ENCODE measurements around the gene PTH1R.

Gene PTH1R

GRCh38 chr3:46883054-46883829 is 5.7 kb downstream of the PTH1R start:
- DNase-seq (ENCODE audit: low read depth in 2 of 2) = no peak

GRCh38 chr3:46883830-46884185 is 6.3 kb downstream of the PTH1R start:
- no peak for DNase-seq (ENCODE audit: low read depth in 2 of 2)

GRCh38 chr3:46884427-46884826 is 6.9 kb downstream of the PTH1R start:
- DNase-seq (ENCODE audit: low read depth in 2 of 2) = no peak

GRCh38 chr3:46884929-46885328 is 7.4 kb downstream of the PTH1R start:
- DNase-seq (ENCODE audit: low read depth in 2 of 2) = no peak

GRCh38 chr3:46885612-46886011 is 8.1 kb downstream of the PTH1R start:
- no peak for DNase-seq (ENCODE audit: low read depth in 2 of 2)

GRCh38 chr3:46887980-46888494 is 10.5 kb downstream of the PTH1R start:
- DNase-seq (ENCODE audit: low read depth in 2 of 2) = no peak

GRCh38 chr3:46888705-46889104 is 11.2 kb downstream of the PTH1R start:
- no peak for DNase-seq (ENCODE audit: low read depth in 2 of 2)

- DNase-seq (ENCODE audit: low read depth in 2 of 2) = no peak
Measured at GRCh38 chr3:46889381-46890110, 12.0 kb downstream of the PTH1R start.

- no peak for DNase-seq (ENCODE audit: low read depth in 2 of 2)
Measured at GRCh38 chr3:46890132-46890531, 12.6 kb downstream of the PTH1R start.

- no peak for DNase-seq (ENCODE audit: low read depth in 2 of 2)
Measured at GRCh38 chr3:46891132-46891531, 13.6 kb downstream of the PTH1R start.

- no peak for DNase-seq (ENCODE audit: low read depth in 2 of 2)
Measured at GRCh38 chr3:46892285-46893145, 15.0 kb downstream of the PTH1R start.

- DNase-seq (ENCODE audit: low read depth in 2 of 2) = no peak
Measured at GRCh38 chr3:46893146-46893748, 15.7 kb downstream of the PTH1R start.

GRCh38 chr3:46893763-46894162 is 16.2 kb downstream of the PTH1R start:
- DNase-seq (ENCODE audit: low read depth in 2 of 2) = no peak

- DNase-seq (ENCODE audit: low read depth in 2 of 2) = no peak
Measured at GRCh38 chr3:46894256-46894655, 16.7 kb downstream of the PTH1R start.

- DNase-seq (ENCODE audit: low read depth in 2 of 2) = peak; percentile 66 to 75
Measured at GRCh38 chr3:46895204-46895660, 17.7 kb downstream of the PTH1R start.

GRCh38 chr3:46895761-46896160 is 18.2 kb downstream of the PTH1R start:
- DNase-seq (ENCODE audit: low read depth in 2 of 2) = no peak

GRCh38 chr3:46896386-46896785 is 18.9 kb downstream of the PTH1R start:
- DNase-seq (ENCODE audit: low read depth in 2 of 2) = no peak

- no peak for DNase-seq (ENCODE audit: low read depth in 2 of 2)
Measured at GRCh38 chr3:46897031-46897430, 19.5 kb downstream of the PTH1R start.

GRCh38 chr3:46897829-46898320 is 20.4 kb downstream of the PTH1R start:
- no peak for DNase-seq (ENCODE audit: low read depth in 2 of 2)

- no peak for DNase-seq (ENCODE audit: low read depth in 2 of 2)
Measured at GRCh38 chr3:46898321-46899150, 21.0 kb downstream of the PTH1R start.

All from stimulated activated CD4-positive, alpha-beta T cell treated with anti-CD3 and anti-CD28 coated beads, Interleukin-4, amount 100 ng/mL, for 48 hours (primary cell).